Brain microvascular endothelial cell (primary cell): Measurements from ENCODE around the gene BICDL2.
A peak's percentile ranks its signal among the peaks of the same experiment; 100 is the strongest.

Experiments used
- DNase-seq: peaks from one replicate; pipeline ENCODE4 v3.0.0-alpha.2; 2020
- H3K27ac ChIP-seq: fragments of 250-450 bp; sonication (Bioruptor Pico); 2 replicates; pipeline ENCODE4 v1.5.1; 2020; ENCODE audit warnings: mild to moderate bottlenecking, moderate library complexity
- H3K27me3 ChIP-seq: fragments of 250-450 bp; sonication (Bioruptor Pico); replicated peaks from 2 replicates; pipeline ENCODE4 v1.5.1; 2020; ENCODE audit warnings: mild to moderate bottlenecking
- H3K36me3 ChIP-seq: fragments of 250-450 bp; sonication (Bioruptor Pico); replicated peaks from 2 replicates; pipeline ENCODE4 v1.5.1; 2020; ENCODE audit warnings: mild to moderate bottlenecking
- H3K4me3 ChIP-seq: 2 replicates; pipeline ENCODE4 v1.5.1; 2011; ENCODE audit warnings: low read depth, mild to moderate bottlenecking, control low read depth, low read length, moderate library complexity
- CTCF ChIP-seq: IDR thresholded peaks from 2 replicates; pipeline ENCODE4 v1.5.1; 2011; ENCODE audit warnings: low read depth, mild to moderate bottlenecking, moderate library complexity, low read length, control low read depth, inconsistent platforms; ENCODE audit errors: missing control alignments
- in situ Hi-C: cut with HindIII; loops from 2 replicates; pipeline ENCODE4 v1.10.0; 2017; ENCODE audit warnings: low sequenced_read_pairs, low pct_ligation_motif_present

The BICDL2 gene

DNA sequence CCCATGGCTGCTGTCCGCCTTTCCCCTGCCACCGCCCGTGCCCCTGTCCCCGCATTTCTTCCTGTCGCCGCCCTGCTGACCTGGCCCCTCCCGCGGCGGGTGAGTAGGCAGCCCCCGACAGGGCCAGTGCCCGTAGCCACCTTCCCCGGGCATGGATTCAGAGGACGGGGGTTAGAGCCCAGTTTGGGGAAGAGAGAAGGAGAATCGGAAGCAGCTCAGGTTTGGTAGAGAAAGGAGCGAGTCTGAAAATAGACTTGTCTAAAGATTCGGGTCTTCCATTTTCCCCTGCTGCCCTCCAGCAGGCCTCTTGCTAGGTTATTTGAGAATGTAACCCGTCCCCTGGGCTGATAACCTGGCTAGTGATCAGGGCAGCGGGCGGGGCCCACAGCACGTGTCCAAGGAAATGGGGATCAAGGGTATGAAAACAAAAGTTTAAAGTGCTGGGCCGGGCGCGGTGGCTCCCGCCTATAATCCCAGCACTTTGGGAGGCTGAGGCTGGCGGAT is 31.9 kb downstream of the BICDL2 start:
- Histone ChIP-seq H3K36me3 (no peaks in the 10 kb centered on the region), H3K4me3 (no peak overlapping the region), H3K27me3 (peaks cover 27% of the 10 kb centered on the region), H3K27ac (no peak overlapping the region)
- in situ Hi-C loops = no loop called here
- no peak for TF ChIP-seq CTCF
- no peak for DNase-seq

DNA sequence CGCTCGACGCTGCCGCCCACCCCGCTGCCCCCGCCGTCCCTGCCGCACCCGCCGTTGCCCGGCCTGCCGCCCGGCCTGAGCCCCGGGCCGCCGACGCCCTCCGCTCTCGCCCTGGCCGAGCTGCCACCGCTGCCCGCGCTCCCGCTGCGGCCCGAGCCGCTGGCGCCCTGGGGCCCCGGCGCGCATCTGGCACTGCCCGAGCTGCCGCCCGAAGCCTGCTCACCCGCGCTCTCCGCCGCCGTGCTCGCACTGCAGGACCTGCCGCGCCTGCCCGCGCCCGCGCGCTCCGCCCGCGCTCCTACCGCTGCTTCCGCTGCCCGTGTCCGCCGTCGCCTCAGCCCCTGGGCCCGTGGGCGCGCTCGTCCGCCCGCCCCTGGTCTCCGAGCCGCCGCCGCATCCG is 32.4 kb downstream of the BICDL2 start:
- Histone ChIP-seq H3K36me3 (no peaks in the 10 kb centered on the region), H3K4me3 (no peak overlapping the region), H3K27me3 (peaks cover 26% of the 10 kb centered on the region), H3K27ac (no peak overlapping the region)
- in situ Hi-C loops = no loop called here
- DNase-seq = no peak
- TF ChIP-seq CTCF = no peak

GRCh38 chr16:3003582-3004270 is 33.0 kb downstream of the BICDL2 start:
- in situ Hi-C loops = no loop called here
- Histone ChIP-seq H3K4me3 (no peak overlapping the region), H3K27ac (no peak overlapping the region), H3K36me3 (no peaks in the 10 kb centered on the region), H3K27me3 (peaks cover 23% of the 10 kb centered on the region)
- peak; percentile 96 for DNase-seq
- peak; percentile 55 for TF ChIP-seq CTCF

DNA sequence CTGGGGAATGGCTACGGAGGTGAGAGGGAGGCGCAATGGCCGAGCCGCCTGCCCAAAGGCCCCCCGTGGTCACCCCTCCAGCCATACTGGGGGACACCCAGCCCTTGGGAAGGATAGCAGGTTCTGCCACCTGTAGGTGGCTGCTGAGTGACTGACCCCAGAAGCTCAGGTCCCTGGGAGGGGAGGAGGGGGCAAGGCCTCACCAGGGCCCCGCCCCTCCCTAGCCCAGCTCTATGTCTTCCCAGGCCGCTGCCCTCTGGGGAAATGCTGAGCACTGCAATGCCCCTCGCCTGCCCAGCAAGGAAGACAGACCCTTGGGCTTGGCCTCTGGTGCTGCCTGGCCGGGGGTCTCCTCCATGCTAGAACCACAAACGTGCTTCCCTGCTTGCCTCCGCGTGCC is 35.4 kb downstream of the BICDL2 start:
- no peaks in the 10 kb centered on the region for H3K36me3 ChIP-seq
- in situ Hi-C loops = no loop called here
- H3K27me3 ChIP-seq = peaks cover 12% of the 10 kb centered on the region
- DNase-seq = no peak
- TF ChIP-seq CTCF = no peak
- H3K27ac ChIP-seq = no peak overlapping the region
- no peak overlapping the region for H3K4me3 ChIP-seq

- in situ Hi-C loops = no loop called here
- H3K27me3 ChIP-seq = peaks cover 10% of the 10 kb centered on the region
Observed at GRCh38 chr16:3000540-3000939, 36.2 kb downstream of the BICDL2 start.

More at GRCh38 chr16:3000540-3000939, 36.2 kb downstream of the BICDL2 start:
- Histone ChIP-seq H3K27ac (no peak overlapping the region), H3K4me3 (no peak overlapping the region), H3K36me3 (no peaks in the 10 kb centered on the region)
- no peak for TF ChIP-seq CTCF
- DNase-seq = no peak
